ENCODE measurements around the gene RBMS1.

- no peak for TF ChIP-seq CTCF (IDR thresholded peaks at IDR 0.05)
- no peak for TF ChIP-seq POLR2A (IDR thresholded peaks at IDR 0.05)
- no peak for TF ChIP-seq POLR2AphosphoS5 (IDR thresholded peaks at IDR 0.05)
Measured at GRCh38 chr2:160409480-160409879, 84.1 kb downstream of the RBMS1 start.

Data from breast epithelium (tissue), 3 donors.